ENCODE results near the gene FRMD6.

DNA sequence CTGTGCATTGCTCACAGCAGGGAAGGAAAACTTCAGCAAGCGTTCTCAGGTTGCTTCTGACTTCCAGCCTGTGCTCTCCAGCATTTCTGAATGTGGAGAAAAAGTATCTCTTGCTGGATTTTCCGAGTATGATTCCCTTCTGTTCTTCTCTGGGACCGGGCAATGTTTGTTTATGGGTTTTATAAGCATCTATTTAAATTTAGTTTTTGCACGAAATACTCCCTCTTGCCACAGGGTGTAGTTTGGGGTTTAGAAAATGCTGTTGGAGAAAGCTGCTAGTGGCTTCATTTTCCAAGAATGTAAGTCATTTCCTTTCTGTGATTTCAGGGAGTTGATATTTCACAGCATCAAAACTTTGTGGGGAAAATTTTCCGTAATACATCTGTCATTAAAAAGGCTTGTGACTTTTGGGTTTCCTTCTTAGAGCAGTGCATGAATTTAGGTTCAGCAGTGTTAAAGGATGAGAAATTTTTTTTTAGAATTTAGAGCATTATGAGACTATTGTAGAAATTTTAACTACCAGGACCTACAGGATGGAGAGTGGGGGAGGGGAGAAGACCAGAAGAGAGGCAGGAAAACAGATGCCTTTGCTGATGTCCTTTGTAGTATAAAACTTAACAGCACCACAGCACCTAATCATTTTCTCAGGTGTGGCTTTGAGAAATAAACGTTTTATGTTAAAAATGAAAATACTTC lies 1.5 kb downstream of the FRMD6 start:
- no peak for TF ChIP-seq POLR2A (IDR thresholded peaks at IDR 0.05; ENCODE audit: low read length)
- no peak for TF ChIP-seq GATA1 (IDR thresholded peaks at IDR 0.05; ENCODE audit: low read depth, low read length)

All from erythroblast (primary cell).